KMS-11 (cell line): Measurements from ENCODE around the gene B3GAT1.

Source experiments
- H2AFZ ChIP-seq: fragments of 200-600 bp; sonication (generic); 2 replicates; pipeline ENCODE4 v1.6.1; 2016; ENCODE audit warnings: antibody characterized with exemption, mixed run types, low read depth
- H3K27ac ChIP-seq: fragments of 200-600 bp; sonication (generic); 2 replicates; pipeline ENCODE4 v1.6.1; 2016; ENCODE audit warnings: mild to moderate bottlenecking, mixed run types
- H3K27me3 ChIP-seq: fragments of 200-600 bp; sonication (generic); 2 replicates; pipeline ENCODE4 v1.6.1; 2017; ENCODE audit warnings: mild to moderate bottlenecking, low read depth, mixed run types, moderate library complexity; ENCODE audit not compliant: insufficient read depth
- H3K36me3 ChIP-seq: fragments of 200-600 bp; sonication (generic); 2 replicates; pipeline ENCODE4 v1.6.1; 2017; ENCODE audit warnings: mild to moderate bottlenecking, mixed run types; ENCODE audit not compliant: insufficient read depth
- H3K4me1 ChIP-seq: fragments of 200-600 bp; sonication (generic); 2 replicates; pipeline ENCODE4 v1.6.1; 2016; ENCODE audit warnings: mild to moderate bottlenecking, low read depth, mixed run types; ENCODE audit not compliant: poor library complexity, severe bottlenecking
- H3K4me2 ChIP-seq: fragments of 200-600 bp; sonication (generic); 2 replicates; pipeline ENCODE4 v1.7.0; 2016; ENCODE audit warnings: mild to moderate bottlenecking, mixed run types
- H3K4me3 ChIP-seq: fragments of 200-600 bp; sonication (generic); IDR thresholded peaks from 2 replicates; pipeline ENCODE4 v1.6.1; 2017; ENCODE audit warnings: low read depth, low read length, mixed read lengths; ENCODE audit not compliant: insufficient read depth
- H3K79me2 ChIP-seq: fragments of 200-600 bp; sonication (generic); 2 replicates; pipeline ENCODE4 v1.6.1; 2016; ENCODE audit warnings: low read depth, mixed run types; ENCODE audit not compliant: insufficient read depth
- H3K9ac ChIP-seq: fragments of 200-600 bp; sonication (generic); 2 replicates; pipeline ENCODE4 v1.6.1; 2016; ENCODE audit warnings: mild to moderate bottlenecking, mixed run types
- H4K20me1 ChIP-seq: fragments of 200-600 bp; sonication (generic); 2 replicates; pipeline ENCODE4 v1.6.1; 2016; ENCODE audit warnings: mild to moderate bottlenecking, mixed run types; ENCODE audit not compliant: insufficient read depth
- CTCF ChIP-seq: fragments of 200-600 bp; sonication (generic); conservative IDR thresholded peaks from 2 replicates; pipeline ENCODE4 v1.6.1; 2017; ENCODE audit warnings: low read depth, mild to moderate bottlenecking, antibody characterized with exemption, low read length, moderate library complexity, mixed read lengths

B3GAT1 gene

GRCh38 chr11:134338068-134338467, 74.0 kb downstream of the B3GAT1 start:
- no peak overlapping the region for H3K4me2 ChIP-seq
- H2AFZ ChIP-seq = no peak overlapping the region
- no peak overlapping the region for H3K27ac ChIP-seq
- H3K36me3 ChIP-seq = no peaks in the 10 kb centered on the region
- H3K79me2 ChIP-seq = no peaks in the 10 kb centered on the region
- no peaks in the 10 kb centered on the region for H3K27me3 ChIP-seq
- no peaks in the 10 kb centered on the region for H3K4me1 ChIP-seq
- no peak overlapping the region for H3K4me3 ChIP-seq
- H4K20me1 ChIP-seq = no peaks in the 10 kb centered on the region
- no peak overlapping the region for H3K9ac ChIP-seq
- TF ChIP-seq CTCF = no peak

- Histone ChIP-seq H3K79me2 (0 out of 2 replicates have a peak, but pooled peaks cover 4% of the 10 kb centered on the region), H3K36me3 (no peaks in the 10 kb centered on the region), H3K27me3 (no peaks in the 10 kb centered on the region), H2AFZ (no peak overlapping the region), H3K27ac (no peak overlapping the region), H3K9ac (no peak overlapping the region), H4K20me1 (no peaks in the 10 kb centered on the region), H3K4me2 (no peak overlapping the region), H3K4me3 (no peak overlapping the region), H3K4me1 (no peaks in the 10 kb centered on the region)
- no peak for TF ChIP-seq CTCF
These were observed 75.0 kb downstream of the B3GAT1 start for GRCh38 chr11:134337051-134337450.

GRCh38 chr11:134334796-134335571, 77.1 kb downstream of the B3GAT1 start:
- Histone ChIP-seq H3K79me2 (0 out of 2 replicates have a peak, but pooled peaks cover 4% of the 10 kb centered on the region), H4K20me1 (no peaks in the 10 kb centered on the region), H3K27ac (no peak overlapping the region), H3K9ac (no peak overlapping the region), H3K4me3 (no peak overlapping the region), H3K4me2 (no peak overlapping the region), H3K36me3 (no peaks in the 10 kb centered on the region), H2AFZ (no peak overlapping the region), H3K4me1 (peaks cover 3% of the 10 kb centered on the region), H3K27me3 (no peaks in the 10 kb centered on the region)
- no peak for TF ChIP-seq CTCF

- Histone ChIP-seq H3K36me3 (no peaks in the 10 kb centered on the region), H3K79me2 (0 out of 2 replicates have a peak, but pooled peaks cover 4% of the 10 kb centered on the region), H3K9ac (no peak overlapping the region), H4K20me1 (no peaks in the 10 kb centered on the region), H2AFZ (no peak overlapping the region), H3K4me2 (no peak overlapping the region), H3K4me1 (peaks cover 3% of the 10 kb centered on the region), H3K27ac (no peak overlapping the region), H3K27me3 (no peaks in the 10 kb centered on the region), H3K4me3 (no peak overlapping the region)
- no peak for TF ChIP-seq CTCF
These were observed 78.1 kb downstream of the B3GAT1 start for GRCh38 chr11:134333946-134334345.
